H1 (cell line): ENCODE data around the gene RHCG. TPM values are rescaled to one million over a fixed set of nuclear protein-coding genes. Genes with fewer than 3 reads are reported as not detected.

ENCODE experiments used
- CTCF ChIA-PET: fragments of 300-600 bp; sonication (Branson Sonifier 250); formaldehyde crosslinking; loops from one replicate; lab custom pipeline; 2021; ENCODE audit not compliant: partially characterized antibody; lab: Charles Lee
- POLR2A ChIA-PET: fragments of 300-600 bp; sonication (Branson Sonifier 250); formaldehyde crosslinking; loops from one replicate; lab custom pipeline; 2021; ENCODE audit warnings: inconsistent platforms; ENCODE audit not compliant: partially characterized antibody; lab: Charles Lee
- DNase-seq, 2 experiments: peaks; one replicate each; pipeline versions ENCODE4 v3.0.0 to v3.0.0-alpha.2; 2010 to 2022; ENCODE audit warnings: low spot score in 2 of 2, low read depth in 1 of 2, mixed read lengths in 1 of 2
- FAIRE-seq: peaks from 2 replicates; lab custom pipeline; 2011; peaks lifted over from hg19 to GRCh38; lab: Jason Lieb, UNC
- H2AFZ ChIP-seq: 2 replicates; pipeline ENCODE4 v1.8.1; 2012; ENCODE audit warnings: low read length, inconsistent platforms
- H2AK5ac ChIP-seq: 2 replicates; pipeline ENCODE4 v1.6.1; 2013; ENCODE audit warnings: low read depth, low read length
- H2BK120ac ChIP-seq: replicated peaks from 2 replicates; pipeline ENCODE3; 2013; ENCODE audit warnings: low read depth, low read length, inconsistent platforms
- H2BK12ac ChIP-seq: 2 replicates; pipeline ENCODE4 v1.6.1; 2013; ENCODE audit warnings: low read depth, low read length
- H2BK15ac ChIP-seq: 2 replicates; pipeline ENCODE4 v1.6.1; 2013; ENCODE audit warnings: low read length
- H2BK20ac ChIP-seq: 2 replicates; pipeline ENCODE4 v1.6.1; 2013; ENCODE audit warnings: low read length
- H2BK5ac ChIP-seq: 2 replicates; pipeline ENCODE4 v1.6.1; 2013; ENCODE audit warnings: low read depth, low read length
- H3K14ac ChIP-seq: 2 replicates; pipeline ENCODE4 v1.6.1; 2013; ENCODE audit warnings: inconsistent platforms; ENCODE audit not compliant: insufficient read length
- H3K18ac ChIP-seq: 2 replicates; pipeline ENCODE4 v1.6.1; 2013; ENCODE audit warnings: low read length; ENCODE audit errors: extremely low read depth
- H3K23ac ChIP-seq: 2 replicates; pipeline ENCODE4 v1.6.1; 2013; ENCODE audit warnings: inconsistent platforms; ENCODE audit not compliant: insufficient read length
- H3K23me2 ChIP-seq: 2 replicates; pipeline ENCODE4 v1.6.1; 2013; ENCODE audit warnings: low read depth, low read length
- H3K27ac ChIP-seq: 2 replicates; pipeline ENCODE4 v1.6.1; 2011; ENCODE audit warnings: low read depth, low read length, inconsistent platforms
- H3K27me3 ChIP-seq, 4 experiments: replicated peaks in 1 of 4; 1 replicate in 1 of 4; 2 replicates in 3 of 4; pipeline versions ENCODE4 v1.6.1 to v1.8.1; 2011 to 2013; ENCODE audit warnings: low read length in 3 of 4, mild to moderate bottlenecking in 3 of 4, inconsistent platforms in 2 of 4, mixed read lengths in 2 of 4, moderate library complexity in 1 of 4; ENCODE audit not compliant: control insufficient read depth in 3 of 4, insufficient read depth in 3 of 4; ENCODE audit errors: extremely low read depth in 1 of 4
- H3K36me3 ChIP-seq, 4 experiments: 2 replicates each; pipeline versions ENCODE4 v1.6.1 to v1.8.1; 2011 to 2013; ENCODE audit warnings: mild to moderate bottlenecking in 4 of 4, low read length in 3 of 4, moderate library complexity in 2 of 4, control low read depth in 1 of 4, inconsistent platforms in 1 of 4; ENCODE audit not compliant: insufficient read depth in 4 of 4, control insufficient read depth in 2 of 4
- H3K4ac ChIP-seq: replicated peaks from 2 replicates; pipeline ENCODE3; 2013; ENCODE audit warnings: low read length, low read depth, mixed read lengths, inconsistent platforms; ENCODE audit not compliant: insufficient read length
- H3K4me1 ChIP-seq, 4 experiments: replicated peaks in 1 of 4; 1 replicate in 1 of 4; 2 replicates in 3 of 4; pipeline versions ENCODE4 v1.6.1 to v1.8.1; 2011 to 2013; ENCODE audit warnings: low read length in 3 of 4, inconsistent platforms in 2 of 4, mixed read lengths in 1 of 4; ENCODE audit not compliant: insufficient read depth in 4 of 4, control insufficient read depth in 3 of 4
- H3K4me2 ChIP-seq, 2 experiments: 2 replicates each; pipeline versions ENCODE4 v1.6.1 to v1.8.1; 2011 to 2013; ENCODE audit warnings: low read depth in 2 of 2, low read length in 2 of 2, control low read depth in 1 of 2, inconsistent platforms in 1 of 2, mild to moderate bottlenecking in 1 of 2; ENCODE audit not compliant: insufficient read depth in 1 of 2
- H3K4me3 ChIP-seq, 4 experiments: fragments of 200-600, 300-600 bp in 1 of 4; sonication (generic), shearing (Covaris generic), sonication (Bioruptor Twin) in 1 of 4; 2 replicates each; pipeline versions ENCODE4 v1.5.1 to v1.8.1; 2011 to 2016; ENCODE audit warnings: low read length in 4 of 4, low read depth in 3 of 4, control low read depth in 2 of 4, inconsistent platforms in 2 of 4, mild to moderate bottlenecking in 2 of 4, mixed read lengths in 1 of 4, moderate library complexity in 1 of 4; ENCODE audit not compliant: insufficient read depth in 2 of 4; ENCODE audit errors: extremely low read depth in 1 of 4
- H3K56ac ChIP-seq: replicated peaks from 2 replicates; pipeline ENCODE3; 2013; ENCODE audit warnings: low read depth, mild to moderate bottlenecking, mixed read lengths, low read length, inconsistent platforms; ENCODE audit not compliant: insufficient read length
- H3K79me1 ChIP-seq: 2 replicates; pipeline ENCODE4 v1.6.1; 2013; ENCODE audit warnings: low read depth, low read length, control low read depth
- H3K79me2 ChIP-seq, 2 experiments: 2 replicates each; pipeline versions ENCODE4 v1.6.1 to v1.8.1; 2012 to 2013; ENCODE audit warnings: low read length in 2 of 2, mild to moderate bottlenecking in 2 of 2, inconsistent platforms in 1 of 2; ENCODE audit not compliant: insufficient read depth in 2 of 2, control insufficient read depth in 1 of 2
- H3K9ac ChIP-seq, 4 experiments: replicated peaks in 1 of 4; 1 replicate in 1 of 4; 2 replicates in 3 of 4; pipeline versions ENCODE4 v1.6.1 to v1.8.1; 2011 to 2013; ENCODE audit warnings: low read depth in 3 of 4, low read length in 3 of 4, control low read depth in 2 of 4, mild to moderate bottlenecking in 2 of 4, moderate library complexity in 2 of 4, inconsistent platforms in 1 of 4; ENCODE audit errors: extremely low read depth in 1 of 4
- H3K9me3 ChIP-seq, 2 experiments: 2 replicates each; pipeline versions ENCODE4 v1.6.1 to v1.8.1; 2012 to 2013; ENCODE audit warnings: mild to moderate bottlenecking in 2 of 2, moderate library complexity in 2 of 2, control low read depth in 1 of 2, inconsistent platforms in 1 of 2, low read depth in 1 of 2, low read length in 1 of 2, mixed read lengths in 1 of 2; ENCODE audit not compliant: insufficient read depth in 2 of 2
- H4K20me1 ChIP-seq, 2 experiments: replicated peaks in 1 of 2; 2 replicates each; pipeline versions ENCODE3 to v1.8.1; 2011 to 2013; ENCODE audit warnings: inconsistent platforms in 2 of 2, low read length in 2 of 2, mild to moderate bottlenecking in 1 of 2; ENCODE audit not compliant: insufficient read depth in 2 of 2, control insufficient read depth in 1 of 2
- H4K5ac ChIP-seq: 2 replicates; pipeline ENCODE4 v1.6.1; 2013; ENCODE audit warnings: low read length, low read depth, mixed read lengths, inconsistent platforms; ENCODE audit not compliant: insufficient read length
- H4K8ac ChIP-seq: 2 replicates; pipeline ENCODE4 v1.8.0; 2013; ENCODE audit warnings: mild to moderate bottlenecking, moderate library complexity, low read length, inconsistent platforms; ENCODE audit not compliant: insufficient read depth; ENCODE audit errors: extremely low read depth
- H4K91ac ChIP-seq: replicated peaks from 2 replicates; pipeline ENCODE3; 2013; ENCODE audit warnings: low read length, mixed read lengths, inconsistent platforms; ENCODE audit not compliant: insufficient read length
- CTCF ChIP-seq, 3 experiments: IDR thresholded peaks; 1 replicate in 2 of 3; 2 replicates in 1 of 3; pipeline versions ENCODE4 v1.5.1 to v1.6.1; 2011; ENCODE audit warnings: low read length in 3 of 3, mild to moderate bottlenecking in 3 of 3, inconsistent platforms in 2 of 3, low read depth in 1 of 3, moderate library complexity in 1 of 3; ENCODE audit not compliant: insufficient read depth in 1 of 3; ENCODE audit errors: control extremely low read depth in 1 of 3
- EP300 ChIP-seq, 2 experiments: IDR thresholded peaks; 1 replicate in 1 of 2; 2 replicates in 1 of 2; pipeline ENCODE4 v1.6.1; 2011 to 2012; ENCODE audit warnings: low read depth in 2 of 2, low read length in 2 of 2, mild to moderate bottlenecking in 2 of 2, borderline replicate concordance in 1 of 2, inconsistent platforms in 1 of 2, moderate library complexity in 1 of 2
- SIN3A ChIP-seq, 2 experiments: IDR thresholded peaks in 1 of 2; conservative IDR thresholded peaks in 1 of 2; 2 replicates each; pipeline ENCODE4 v1.6.1; 2011 to 2012; ENCODE audit warnings: low read length in 2 of 2, improper control_type of control experiment in 1 of 2, low read depth in 1 of 2, mild to moderate bottlenecking in 1 of 2
- SIX5 ChIP-seq: IDR thresholded peaks from 2 replicates; pipeline ENCODE4 v1.6.1; 2011; ENCODE audit warnings: mild to moderate bottlenecking, low read depth, low read length
- TAF7 ChIP-seq: optimal IDR thresholded peaks from 2 replicates; pipeline ENCODE3; 2011; ENCODE audit warnings: low read depth, mild to moderate bottlenecking, inconsistent platforms, low read length, moderate library complexity, borderline replicate concordance
- WGBS, 2 experiments: shearing (Covaris generic) in 1 of 2; methylation state at CpG; one replicate each; pipeline versions ENCODE4 v1.1.6 to v1.1.7; 2013 to 2015; ENCODE audit warnings: low lambda C conversion rate in 2 of 2, mixed read lengths in 2 of 2, inconsistent platforms in 1 of 2, low coverage in 1 of 2, missing lambda C conversion rate in 1 of 2; ENCODE audit not compliant: insufficient replicate concordance in 2 of 2, insufficient coverage in 1 of 2, insufficient read length in 1 of 2; ENCODE audit errors: extremely low coverage in 1 of 2, missing lambda C conversion rate in 1 of 2; 5-methylcytosine and 5-hydroxymethylcytosine counted together
- polyA plus RNA-seq, 7 experiments: library from polyadenylated mRNA; depleted of rRNA in 3 of 7; stranded (reverse) in 5 of 7; unstranded in 2 of 7; fragments of >200 nt in 5 of 7; fragments of 200-250 nt in 2 of 7; gene quantifications; 1 replicate in 5 of 7; 2 replicates in 1 of 7; 4 replicates in 1 of 7; pipeline versions ENCODE4 v1.2.1 to v1.2.3, GENCODE V29; 2011 to 2013; ENCODE audit warnings: missing spikeins in 2 of 7, mixed read lengths in 2 of 7
- total RNA-seq: library from RNA; stranded (reverse); fragmentation: NEBNext Ultra II Directional; extraction: Animal tissue kit (Norgen Biotek cat#: 25700); gene quantifications from 2 replicates; pipeline ENCODE4 v1.2.1, GENCODE V29; 2021

RHCG gene
- total and polyA plus RNA-seq, 2 of the 8 experiments (the other 6 are each of a cell fraction or from before 2014, with no cell fraction given), result 0.68 TPM; not detected in 1

DNA sequence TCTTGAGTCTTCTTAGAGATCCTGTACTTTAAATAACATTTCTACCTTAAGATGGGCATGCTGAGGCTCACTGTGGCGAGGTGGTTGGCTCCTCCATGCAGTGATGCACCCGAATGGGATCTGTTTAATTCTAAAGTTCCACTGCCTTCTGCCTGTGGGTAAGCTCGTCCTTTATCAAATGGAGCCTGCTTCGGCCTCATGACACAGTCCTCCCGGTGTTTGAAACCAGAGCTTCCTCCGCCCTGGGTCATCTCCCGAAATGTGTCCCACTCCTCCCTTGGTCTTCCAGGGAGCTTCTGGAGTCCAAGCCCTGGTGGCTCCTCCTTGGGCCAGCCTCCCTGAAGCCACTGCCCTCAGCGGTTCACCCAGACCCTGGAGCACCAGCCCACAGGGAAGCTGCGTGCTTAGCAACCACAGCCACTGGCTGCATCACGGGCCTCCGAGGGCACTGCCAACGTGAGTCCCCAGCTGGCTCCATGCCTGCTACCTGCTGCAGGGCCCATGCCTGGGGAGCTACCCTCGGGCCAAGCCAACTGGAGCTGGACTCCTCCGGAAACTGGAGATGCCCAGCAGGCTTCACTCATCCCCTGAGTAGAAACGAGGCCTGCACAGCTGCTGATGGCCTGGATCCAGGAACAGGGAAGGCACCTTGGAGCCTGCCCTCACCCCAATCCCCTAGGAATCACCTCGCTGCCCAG is 3.3 kb downstream of the RHCG start:
- Histone ChIP-seq H2BK20ac (no peak overlapping the region), H3K79me1 (no peaks in the 10 kb centered on the region; the same call in 1 of the 2 replicates), H3K9me3 (no peaks in the 10 kb centered on the region), H4K8ac (0 out of 2 replicates have a peak overlapping the region, but pooled peaks have one; percentile 57), H3K27me3 (peaks cover 2 to 25% (median 19%) of the 10 kb centered on the region in 4 experiments), H3K23ac (no peak overlapping the region), H2AFZ (no peak overlapping the region), H3K4me2 (no peak overlapping the region), H3K18ac (no peak overlapping the region), H2BK15ac (no peak overlapping the region), H3K27ac (no peak overlapping the region), H3K56ac (no peak overlapping the region), H3K4me3 (no peak overlapping the region), H3K79me2 (no peaks in the 10 kb centered on the region), H2BK5ac (no peak overlapping the region), H2BK12ac (no peak overlapping the region), H3K23me2 (peaks cover 2% of the 10 kb centered on the region; the same call in 1 of the 2 replicates), H3K14ac (no peak overlapping the region), H3K9ac (no peak overlapping the region), H4K5ac (no peak overlapping the region), H4K91ac (no peak overlapping the region), H3K36me3 (no peaks in the 10 kb centered on the region), H4K20me1 (no peaks in the 10 kb centered on the region), H2AK5ac (no peak overlapping the region), H3K4me1 (peaks cover 0 to 6% (median 4%) of the 10 kb centered on the region in 4 experiments; a peak in 6 of 7 replicates), H3K4ac (no peak overlapping the region), H2BK120ac (no peak overlapping the region)
- ChIA-PET POLR2A (interaction anchor here (0.6 to 1.3 kb wide), 2 partner anchors 17 to 78 kb away, joined by 3 read pairs; no protein-coding TSS in a partner anchor), CTCF (interaction anchor here (0.7 to 9.7 kb wide), 25 partner anchors 9 to 192 kb away, joined by 3 to 187 read pairs (median 6); partner anchors contain the start of gene TICRR)
- FAIRE-seq, result no peak
- TF ChIP-seq TAF7, result no peak
- TF ChIP-seq SIX5, result no peak
- TF ChIP-seq CTCF (IDR thresholded peaks at IDR 0.05; ENCODE audit: control extremely low read depth in 1 of 3, insufficient read depth in 1 of 3, low read depth in 1 of 3, low read length in 3 of 3), result no peak
- no peak for TF ChIP-seq SIN3A (conservative IDR thresholded peaks at IDR 0.05 in 1 of 2, IDR thresholded peaks at IDR 0.05 in 1 of 2; ENCODE audit: low read depth in 1 of 2, low read length in 2 of 2)
- TF ChIP-seq EP300 (IDR thresholded peaks at IDR 0.05; ENCODE audit: borderline replicate concordance in 1 of 2, low read depth in 2 of 2, low read length in 2 of 2), result no peak
- 89% methylated on average over 16 of the region's 16 CpGs; no CpG with 5 or more reads in 1 of the 2 experiments for WGBS, 2 experiments
- DNase-seq, result no peak
